HG03442 (cell line): ENCODE results near the gene CEP44.
"Not testable (repeated sequence)": the region's sequence is repeated elsewhere in the genome, so short reads cannot be mapped to it uniquely, and the experiment has no call there.

Source experiments
- ATAC-seq: cut with Tn5 transposase; IDR thresholded peaks from one replicate; pipeline ENCODE4 v1.9.1; 2021; ENCODE audit warnings: mild to moderate bottlenecking, moderate library complexity; ENCODE audit not compliant: unreplicated experiment

Gene CEP44

DNA sequence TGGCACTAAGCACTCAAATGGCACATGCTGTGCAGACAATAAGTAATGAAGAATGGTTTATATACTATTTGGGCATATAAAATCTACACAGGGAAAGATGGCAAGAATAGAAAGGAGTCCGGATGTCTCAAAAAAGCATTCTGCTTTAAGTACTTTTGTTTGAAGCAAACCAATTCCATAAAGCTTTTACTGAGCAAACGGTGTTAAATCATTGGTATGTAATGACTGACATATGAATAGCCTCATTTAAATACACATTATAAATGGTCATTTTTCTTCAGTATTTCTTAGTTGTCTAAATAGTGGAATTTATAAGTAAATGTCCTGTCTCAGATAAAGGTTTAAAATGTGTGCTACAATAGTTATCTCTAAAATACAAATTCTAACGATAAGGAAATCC is 6.3 kb upstream of the CEP44 start:
- ATAC-seq: no peak

- ATAC-seq: no peak
Measured at GRCh38 chr4:174278467-174278866, 5.2 kb upstream of the CEP44 start.

- ATAC-seq: no peak
Measured at GRCh38 chr4:174279433-174280155, 4.1 kb upstream of the CEP44 start.

- ATAC-seq: no peak
Measured at GRCh38 chr4:174281182-174281737, 2.5 kb upstream of the CEP44 start.

- ATAC-seq: no peak
Measured at GRCh38 chr4:174281901-174282300, 1.8 kb upstream of the CEP44 start.

- ATAC-seq: peak; percentile 98
Measured at GRCh38 chr4:174282836-174283506, 740 bp upstream of the CEP44 start.

DNA sequence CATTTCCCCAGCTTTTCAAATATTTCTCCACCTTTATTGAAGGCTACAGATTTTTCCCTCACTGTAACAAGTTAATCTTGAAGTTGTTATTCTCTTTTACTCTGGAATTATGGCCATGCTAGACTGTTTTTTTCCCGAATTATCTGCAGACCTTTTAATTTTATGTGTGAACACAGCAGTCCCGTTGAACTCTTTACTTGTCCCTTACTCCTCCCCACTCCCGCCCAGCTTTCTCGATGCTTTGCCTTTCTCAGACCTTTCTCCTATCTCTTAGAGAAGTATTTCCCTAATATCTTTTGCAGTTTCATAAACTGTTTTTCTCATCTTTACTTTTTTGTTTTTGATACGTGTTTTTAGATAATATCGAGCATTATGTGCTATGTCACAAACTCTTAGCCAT is 776 bp downstream of the CEP44 start:
- ATAC-seq: no peak

DNA sequence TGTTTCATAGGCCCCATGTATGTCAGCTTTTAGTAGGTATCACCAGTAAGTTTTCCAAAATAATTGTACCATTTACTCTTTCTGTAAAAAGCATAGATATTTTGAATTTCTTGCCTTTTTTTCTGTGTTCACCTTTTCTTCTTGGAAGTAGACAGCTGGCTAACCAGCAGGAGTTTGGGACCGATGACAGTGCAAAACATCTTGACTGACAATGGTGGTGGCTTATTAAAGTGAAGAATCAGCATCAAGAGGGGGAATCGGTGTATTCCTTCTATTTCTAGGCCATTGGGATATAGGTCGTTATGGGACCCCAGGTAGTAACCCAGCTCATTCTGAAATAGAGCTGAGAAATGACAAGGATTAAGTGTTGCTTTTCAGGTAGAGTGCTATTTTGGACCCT is 3.2 kb downstream of the CEP44 start:
- no peak for ATAC-seq

- no peak for ATAC-seq
Measured at GRCh38 chr4:174292473-174292872, 8.8 kb downstream of the CEP44 start.

DNA sequence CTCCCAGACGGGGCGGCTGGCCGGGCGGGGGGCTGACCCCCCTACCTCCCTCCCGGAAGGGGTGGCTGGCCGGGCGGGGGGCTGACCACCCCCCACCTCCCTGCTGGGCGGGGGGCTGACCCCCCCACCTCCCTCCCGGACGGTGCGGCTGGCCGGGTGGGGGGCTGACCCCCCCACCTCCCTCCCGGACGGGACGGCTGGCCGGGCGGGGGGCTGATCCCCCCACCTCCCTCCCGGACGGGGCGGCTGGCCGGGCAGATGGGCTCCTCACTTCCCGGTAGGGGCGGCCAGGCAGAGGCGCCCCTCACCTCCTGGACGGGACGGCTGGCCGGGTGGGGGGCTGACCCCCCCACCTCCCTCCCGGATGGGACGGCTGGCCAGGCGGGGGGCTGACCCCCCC is 10.9 kb downstream of the CEP44 start:
- not testable (repeated sequence) for ATAC-seq

GRCh38 chr4:174295142-174295541 is 11.4 kb downstream of the CEP44 start:
- not testable (repeated sequence) for ATAC-seq

DNA sequence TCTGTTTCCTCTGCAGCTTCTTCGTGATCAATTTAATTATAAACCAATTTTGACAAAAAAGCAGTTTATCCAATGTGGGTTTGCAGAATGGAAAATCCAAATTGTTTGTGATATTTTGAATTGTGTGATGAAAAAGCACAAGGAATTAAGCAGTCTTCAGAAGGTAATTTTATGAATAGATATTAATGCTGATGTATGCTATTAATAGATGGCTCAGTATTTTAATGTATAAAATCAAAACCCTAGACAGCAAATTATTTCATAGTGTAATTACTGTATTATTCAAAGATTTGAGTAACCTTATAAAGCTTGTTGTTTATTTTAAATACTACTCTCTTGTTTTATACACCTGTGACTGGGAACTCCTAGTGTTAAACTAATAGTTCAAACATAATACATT is 20.0 kb downstream of the CEP44 start:
- ATAC-seq: no peak

GRCh38 chr4:174304664-174305063 is 21.0 kb downstream of the CEP44 start:
- ATAC-seq: no peak

DNA sequence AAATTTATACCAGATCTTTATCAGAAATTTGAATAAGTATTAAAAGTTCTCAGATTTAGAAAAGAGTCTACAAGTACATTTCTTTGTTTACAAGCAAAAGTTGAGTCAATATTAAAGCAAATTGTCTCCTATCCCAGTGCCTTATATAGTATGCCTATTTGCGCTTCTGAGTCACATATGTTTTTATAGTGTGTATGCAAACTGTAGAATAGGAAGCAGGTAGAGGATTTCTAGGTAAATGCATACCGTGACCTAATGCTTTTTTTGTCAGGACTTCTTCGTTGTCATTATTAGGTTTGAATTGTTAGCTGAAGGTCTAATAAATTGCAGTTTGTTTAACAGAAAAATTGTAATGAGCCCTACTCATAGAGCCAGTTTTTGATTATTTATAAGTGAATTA is 22.2 kb downstream of the CEP44 start:
- no peak for ATAC-seq

GRCh38 chr4:174307694-174308093 is 24.0 kb downstream of the CEP44 start:
- ATAC-seq: no peak

DNA sequence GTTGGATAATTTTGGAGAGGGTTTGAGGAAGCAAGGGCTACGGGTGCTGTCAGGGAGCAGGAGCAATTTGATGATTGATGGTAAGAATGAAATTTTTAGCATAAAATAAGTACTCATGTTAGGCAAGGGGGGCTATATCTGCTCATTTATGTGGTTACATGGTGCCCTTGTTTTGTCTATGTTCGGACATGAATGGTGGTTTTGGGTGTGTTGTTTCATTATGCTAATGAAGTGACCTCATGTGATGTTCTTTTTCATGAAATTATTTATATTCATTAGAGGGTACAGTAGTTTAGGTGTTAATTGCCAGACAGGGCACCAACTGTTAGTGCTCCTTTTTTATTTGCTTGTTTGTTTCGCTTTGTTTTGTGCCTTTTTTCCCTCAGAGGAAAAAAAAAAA is 29.3 kb downstream of the CEP44 start:
- ATAC-seq: no peak

GRCh38 chr4:174314274-174314673 is 30.6 kb downstream of the CEP44 start:
- no peak for ATAC-seq

- ATAC-seq: peak; percentile 61
Measured at GRCh38 chr4:174314770-174315169, 31.1 kb downstream of the CEP44 start.

- no peak for ATAC-seq
Measured at GRCh38 chr4:174316546-174316945, 32.8 kb downstream of the CEP44 start.

DNA sequence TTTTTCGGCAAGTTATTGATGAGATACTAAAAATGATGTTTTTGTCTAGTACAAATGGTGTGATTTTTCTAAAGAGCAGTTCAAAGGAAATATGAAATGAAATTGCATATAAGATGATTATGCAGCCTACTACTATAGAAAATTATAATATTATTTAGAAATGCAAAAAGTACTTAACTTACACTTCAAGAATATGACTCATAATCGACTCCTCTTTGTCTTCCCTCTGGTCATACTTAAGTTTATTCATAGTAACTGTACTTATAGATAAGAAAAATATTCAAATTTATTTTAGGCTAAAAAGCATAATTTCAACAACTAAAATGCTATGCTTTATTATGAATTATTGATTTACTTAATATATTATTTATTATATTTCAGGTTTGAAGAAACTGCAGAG is 33.2 kb downstream of the CEP44 start:
- no peak for ATAC-seq

DNA sequence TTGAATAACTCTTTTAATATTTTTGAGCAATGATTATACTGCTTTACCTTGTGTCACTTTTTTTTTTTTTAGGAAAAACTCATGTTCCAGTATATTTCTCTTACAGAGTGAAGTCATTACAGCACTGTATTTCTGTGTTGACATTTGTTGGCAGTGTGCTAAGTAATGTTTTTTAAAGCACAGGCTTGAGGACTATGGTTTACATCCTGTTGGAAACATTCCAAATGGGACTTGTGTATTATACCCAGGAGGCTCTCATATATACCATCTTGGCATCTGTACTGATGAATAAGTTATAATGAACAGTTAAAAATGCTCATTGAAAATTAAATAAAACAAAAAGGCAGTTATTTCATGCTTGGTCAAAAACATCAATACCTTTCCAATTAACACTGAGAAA is 33.8 kb downstream of the CEP44 start:
- no peak for ATAC-seq
